Astrocyte (in vitro differentiated cells and primary cell): ENCODE measurements around the gene DNAH5. TPM values are rescaled to one million over a fixed set of nuclear protein-coding genes. Genes with fewer than 3 reads are reported as not detected.
A peak's percentile ranks its signal among the peaks of the same experiment; 100 is the strongest.

Experiments
- DNase-seq: peaks from one replicate; pipeline ENCODE4 v3.0.0-alpha.2; 2010; ENCODE audit warnings: low read depth
- FAIRE-seq: peaks from 2 replicates; lab custom pipeline; 2011; peaks lifted over from hg19 to GRCh38; lab: Jason Lieb, UNC
- H2AFZ ChIP-seq: 2 replicates; pipeline ENCODE4 v1.6.0; 2012; ENCODE audit warnings: low read depth, low read length, inconsistent platforms
- H3K27ac ChIP-seq: 2 replicates; pipeline ENCODE4 v1.5.1; 2011; ENCODE audit warnings: low read depth, low read length, inconsistent platforms
- H3K27me3 ChIP-seq: 2 replicates; pipeline ENCODE4 v1.6.0; 2011; ENCODE audit warnings: low read length, inconsistent platforms; ENCODE audit not compliant: insufficient read depth
- H3K36me3 ChIP-seq: 2 replicates; pipeline ENCODE4 v1.5.1; 2011; ENCODE audit warnings: low read length, inconsistent platforms; ENCODE audit not compliant: insufficient read depth
- H3K4me1 ChIP-seq: 2 replicates; pipeline ENCODE4 v1.5.1; 2011; ENCODE audit warnings: low read length, inconsistent platforms; ENCODE audit not compliant: insufficient read depth
- H3K4me2 ChIP-seq: 2 replicates; pipeline ENCODE4 v1.6.0; 2012; ENCODE audit warnings: low read length, inconsistent platforms
- H3K4me3 ChIP-seq: 2 replicates; pipeline ENCODE4 v1.5.1; 2011; ENCODE audit warnings: low read depth, mild to moderate bottlenecking, low read length, inconsistent platforms; ENCODE audit not compliant: insufficient read depth
- H3K79me2 ChIP-seq: 2 replicates; pipeline ENCODE4 v1.6.0; 2012; ENCODE audit warnings: mild to moderate bottlenecking, low read length, inconsistent platforms; ENCODE audit not compliant: insufficient read depth
- H3K9ac ChIP-seq: 2 replicates; pipeline ENCODE4 v1.6.0; 2012; ENCODE audit warnings: mild to moderate bottlenecking, low read length, inconsistent platforms
- H3K9me3 ChIP-seq: 2 replicates; pipeline ENCODE4 v1.5.1; 2012; ENCODE audit warnings: low read depth, mild to moderate bottlenecking, low read length, inconsistent platforms; ENCODE audit not compliant: insufficient read depth
- H4K20me1 ChIP-seq: 2 replicates; pipeline ENCODE4 v1.6.0; 2012; ENCODE audit warnings: low read length, inconsistent platforms; ENCODE audit not compliant: insufficient read depth
- H3K27ac Mint-ChIP-seq: one replicate; pipeline ENCODE4 v1.8.0; 2021; ENCODE audit warnings: mild to moderate bottlenecking, mixed read lengths; ENCODE audit not compliant: unreplicated experiment
- H3K27me3 Mint-ChIP-seq: one replicate; pipeline ENCODE4 v1.8.0; 2021; ENCODE audit warnings: low read depth, mixed read lengths; ENCODE audit not compliant: unreplicated experiment
- H3K36me3 Mint-ChIP-seq: one replicate; pipeline ENCODE4 v1.8.0; 2021; ENCODE audit warnings: low read depth, mixed read lengths; ENCODE audit not compliant: unreplicated experiment
- H3K4me1 Mint-ChIP-seq: one replicate; pipeline ENCODE4 v1.8.0; 2021; ENCODE audit warnings: low read depth, mixed read lengths; ENCODE audit not compliant: unreplicated experiment
- H3K4me3 Mint-ChIP-seq: one replicate; pipeline ENCODE4 v1.8.0; 2021; ENCODE audit warnings: mild to moderate bottlenecking, moderate library complexity, mixed read lengths; ENCODE audit not compliant: unreplicated experiment
- H3K9me3 Mint-ChIP-seq: one replicate; pipeline ENCODE4 v1.8.0; 2021; ENCODE audit warnings: mild to moderate bottlenecking, mixed read lengths; ENCODE audit not compliant: unreplicated experiment
- CTCF ChIP-seq: IDR thresholded peaks from 2 replicates; pipeline ENCODE4 v1.5.1; 2011; ENCODE audit warnings: low read depth, mild to moderate bottlenecking, inconsistent platforms, low read length, moderate library complexity; ENCODE audit not compliant: insufficient read depth
- EZH2 ChIP-seq: IDR thresholded peaks from 2 replicates; pipeline ENCODE4 v1.6.1; 2012; ENCODE audit warnings: mild to moderate bottlenecking, low read length, inconsistent platforms; ENCODE audit not compliant: insufficient read depth
- total RNA-seq: library from RNA; stranded (reverse); gene quantifications from 2 replicates; pipeline ENCODE4 v1.2.1, GENCODE V29; 2021

The DNAH5 gene
- total RNA-seq, 1 donor from 2014 or later: 3.4 TPM

GRCh38 chr5:13992795-13993194 is 48.3 kb upstream of the DNAH5 start:
- FAIRE-seq (no peak), DNase-seq (no peak)
- Mint-ChIP-seq H3K4me3 (no peak overlapping the region), H3K9me3 (peaks cover 8% of the 10 kb centered on the region), H3K36me3 (no peaks in the 10 kb centered on the region), H3K4me1 (peaks cover 24% of the 10 kb centered on the region), H3K27ac (no peak overlapping the region), H3K27me3 (no peaks in the 10 kb centered on the region)
- Histone ChIP-seq H2AFZ (no peak overlapping the region), H3K27ac (no peak overlapping the region), H3K4me2 (no peak overlapping the region), H3K9me3 (no peaks in the 10 kb centered on the region), H3K4me3 (no peak overlapping the region), H3K27me3 (no peaks in the 10 kb centered on the region), H3K9ac (no peak overlapping the region), H4K20me1 (no peaks in the 10 kb centered on the region), H3K4me1 (peaks cover 4% of the 10 kb centered on the region), H3K36me3 (no peaks in the 10 kb centered on the region), H3K79me2 (peaks cover 12% of the 10 kb centered on the region)
- TF ChIP-seq CTCF (no peak), EZH2 (no peak)

- DNase-seq: no peak
- no peak overlapping the region for H3K9ac ChIP-seq
- no peak overlapping the region for H3K4me3 Mint-ChIP-seq
Observed at GRCh38 chr5:13991365-13991764, 46.9 kb upstream of the DNAH5 start.

More at GRCh38 chr5:13991365-13991764, 46.9 kb upstream of the DNAH5 start:
- Histone ChIP-seq H2AFZ (no peak overlapping the region), H3K9me3 (no peaks in the 10 kb centered on the region), H3K4me2 (no peak overlapping the region), H3K27ac (no peak overlapping the region), H3K4me1 (peaks cover 8% of the 10 kb centered on the region), H3K36me3 (no peaks in the 10 kb centered on the region), H3K4me3 (no peak overlapping the region), H3K79me2 (peaks cover 19% of the 10 kb centered on the region), H4K20me1 (no peaks in the 10 kb centered on the region), H3K27me3 (no peaks in the 10 kb centered on the region)
- peaks cover 34% of the 10 kb centered on the region for H3K4me1 Mint-ChIP-seq
- peaks cover 3% of the 10 kb centered on the region for H3K9me3 Mint-ChIP-seq
- H3K27me3 Mint-ChIP-seq: no peaks in the 10 kb centered on the region
- TF ChIP-seq EZH2 (no peak), CTCF (no peak)
- H3K36me3 Mint-ChIP-seq: no peaks in the 10 kb centered on the region
- peak; percentile 20 for FAIRE-seq
- H3K27ac Mint-ChIP-seq: no peak overlapping the region
